OCI-LY3 (cell line): Measurements from ENCODE around the gene C6.

ENCODE experiments used
- CTCF ChIP-seq: fragments of 200-600, 300-600 bp; sonication (generic); IDR thresholded peaks from 2 replicates; pipeline ENCODE4 v1.5.1; 2014; ENCODE audit warnings: antibody characterized with exemption, low read length, low read depth
- EZH2phosphoT487 ChIP-seq: fragments of 200-600 bp; shearing (Covaris generic); IDR thresholded peaks from 2 replicates; pipeline ENCODE4 v1.6.1; 2018; ENCODE audit warnings: antibody characterized with exemption, mixed run types, low read depth

DNA sequence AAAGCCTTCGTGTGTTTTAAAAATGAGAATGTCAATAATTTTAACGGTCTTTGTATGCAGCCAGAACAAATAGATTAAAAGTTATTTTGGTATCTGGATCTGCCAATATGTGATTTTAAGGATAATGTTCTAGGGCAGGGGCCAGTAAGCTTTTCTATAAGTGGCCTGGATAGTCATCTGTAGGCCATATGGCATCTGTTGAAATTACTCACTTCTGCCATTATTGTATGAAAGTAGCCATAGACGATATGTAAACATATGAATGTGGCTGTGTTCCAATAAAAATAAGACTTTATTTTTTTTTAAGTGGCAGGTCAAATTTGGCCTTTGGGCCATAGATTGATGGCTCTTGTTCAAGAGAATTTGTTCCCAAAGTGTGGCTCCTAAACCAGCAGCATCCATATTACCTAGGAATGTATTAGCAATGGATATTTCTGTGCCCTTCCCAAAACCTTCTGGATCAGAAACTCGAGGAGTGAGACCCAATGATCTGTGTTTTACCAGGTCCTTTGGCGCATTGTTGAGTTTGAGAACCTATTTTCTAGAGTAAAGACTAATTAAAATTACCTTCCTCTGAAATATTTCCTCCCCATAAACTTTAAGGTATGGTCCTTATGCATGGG, 55.9 kb downstream of the C6 start:
- TF ChIP-seq EZH2phosphoT487 (no peak), CTCF (no peak)
